IPS-11a (cell line): ENCODE measurements around the gene ZNF362.

Experiments used
- H3K4me3 ChIP-seq: one replicate; pipeline ENCODE4 v1.5.1; 2013; ENCODE audit warnings: low read depth, low read length, control low read depth

ZNF362 gene

DNA sequence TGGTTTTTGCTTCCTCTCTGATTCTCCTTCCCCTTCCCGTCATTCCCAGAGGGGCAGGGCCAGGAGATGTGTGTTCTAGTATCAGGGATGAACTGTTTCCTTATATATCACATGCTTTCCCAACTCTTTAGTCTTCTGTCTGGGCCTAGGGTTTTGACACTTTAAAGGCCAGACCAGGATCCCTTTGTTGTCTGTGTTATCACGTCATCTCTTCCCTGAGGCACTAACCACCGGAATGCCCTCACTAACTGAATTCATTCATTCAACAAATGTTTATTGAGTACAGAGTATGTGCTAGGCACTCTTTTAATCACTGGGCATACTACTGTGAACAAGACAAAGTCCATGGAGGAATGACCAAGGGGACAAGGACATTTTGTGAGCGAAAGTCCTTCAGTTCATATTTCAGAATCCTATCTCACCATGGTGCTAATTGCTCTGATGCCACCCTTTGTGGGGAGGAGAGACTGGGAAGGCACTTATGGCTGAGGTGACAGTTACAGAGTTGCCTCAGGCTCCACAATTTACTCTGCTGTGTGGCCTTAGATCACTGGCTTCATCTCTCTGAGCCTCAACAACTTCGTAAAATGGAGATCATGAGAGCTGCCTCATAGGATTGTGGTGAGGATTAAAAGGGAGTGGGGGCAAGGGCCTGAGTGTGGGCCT lies 12.0 kb upstream of the ZNF362 start:
- H3K4me3 ChIP-seq, result no peak overlapping the region

DNA sequence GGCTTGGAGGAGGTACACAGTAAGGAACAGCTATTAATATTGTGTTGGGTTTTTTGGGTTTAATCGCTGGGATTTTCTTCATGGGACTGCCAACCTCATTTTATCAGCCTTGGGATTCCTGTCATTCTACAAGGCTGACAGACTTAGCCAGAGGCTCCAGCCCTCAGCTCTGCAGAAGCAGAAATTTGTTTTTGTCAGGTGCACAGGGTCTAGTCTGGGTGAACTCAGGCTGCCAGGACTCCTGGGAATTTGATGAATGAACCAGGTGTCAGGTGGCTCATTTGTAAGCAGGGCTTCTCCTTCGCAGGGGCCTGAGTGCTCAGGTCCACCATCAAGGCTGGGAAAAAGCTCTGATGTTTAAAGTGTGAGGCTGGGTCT lies 11.5 kb upstream of the ZNF362 start:
- no peak overlapping the region for H3K4me3 ChIP-seq

GRCh38 chr1:33246171-33246570 lies 10.1 kb upstream of the ZNF362 start:
- H3K4me3 ChIP-seq, result no peak overlapping the region

- no peak overlapping the region for H3K4me3 ChIP-seq
Observed at GRCh38 chr1:33247545-33247944, 8.7 kb upstream of the ZNF362 start.

DNA sequence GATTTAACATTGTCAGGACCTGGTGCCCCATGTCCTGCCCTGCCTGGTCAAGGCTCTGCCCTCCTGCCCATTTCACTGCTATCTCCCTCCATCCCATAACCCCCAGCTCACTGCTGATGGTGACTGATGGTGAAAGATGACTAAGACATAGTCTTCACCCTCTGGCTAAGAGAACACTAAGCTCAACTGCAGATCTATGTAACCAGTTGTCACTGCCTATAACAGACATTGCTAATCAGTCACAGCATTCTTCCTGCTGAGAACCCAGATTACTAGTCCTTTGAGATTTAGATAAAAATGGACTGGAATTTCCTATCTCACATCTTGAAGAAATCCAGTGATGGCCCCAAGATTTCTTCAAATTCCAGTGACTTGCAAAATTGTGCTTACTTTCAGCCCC lies 8.0 kb upstream of the ZNF362 start:
- no peak overlapping the region for H3K4me3 ChIP-seq

DNA sequence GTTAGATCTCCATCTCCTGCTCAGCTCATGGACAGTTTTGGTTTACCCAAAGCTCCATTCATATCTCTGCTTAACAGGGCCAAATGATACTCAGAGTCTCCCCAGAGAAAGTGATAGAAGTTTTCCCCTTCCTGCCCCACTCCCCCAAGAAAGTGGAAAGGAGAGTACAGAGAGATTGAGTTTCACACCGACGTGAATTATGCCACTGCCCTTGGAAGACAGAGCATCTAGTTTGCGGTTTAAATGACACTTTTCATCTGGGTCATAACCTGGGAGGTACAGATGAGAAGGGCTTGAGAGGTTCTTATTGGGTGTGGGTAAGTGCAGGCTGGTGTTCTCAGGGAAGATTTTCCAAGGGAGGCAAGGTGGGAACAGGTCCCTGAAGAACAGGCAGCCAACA lies 6.9 kb upstream of the ZNF362 start:
- H3K4me3 ChIP-seq, result no peak overlapping the region

GRCh38 chr1:33250217-33250616 lies 6.1 kb upstream of the ZNF362 start:
- H3K4me3 ChIP-seq, result no peak overlapping the region

- H3K4me3 ChIP-seq, result no peak overlapping the region
Observed at GRCh38 chr1:33250724-33251123, 5.6 kb upstream of the ZNF362 start.

- no peak overlapping the region for H3K4me3 ChIP-seq
Observed at GRCh38 chr1:33254491-33254890, 1.8 kb upstream of the ZNF362 start.

DNA sequence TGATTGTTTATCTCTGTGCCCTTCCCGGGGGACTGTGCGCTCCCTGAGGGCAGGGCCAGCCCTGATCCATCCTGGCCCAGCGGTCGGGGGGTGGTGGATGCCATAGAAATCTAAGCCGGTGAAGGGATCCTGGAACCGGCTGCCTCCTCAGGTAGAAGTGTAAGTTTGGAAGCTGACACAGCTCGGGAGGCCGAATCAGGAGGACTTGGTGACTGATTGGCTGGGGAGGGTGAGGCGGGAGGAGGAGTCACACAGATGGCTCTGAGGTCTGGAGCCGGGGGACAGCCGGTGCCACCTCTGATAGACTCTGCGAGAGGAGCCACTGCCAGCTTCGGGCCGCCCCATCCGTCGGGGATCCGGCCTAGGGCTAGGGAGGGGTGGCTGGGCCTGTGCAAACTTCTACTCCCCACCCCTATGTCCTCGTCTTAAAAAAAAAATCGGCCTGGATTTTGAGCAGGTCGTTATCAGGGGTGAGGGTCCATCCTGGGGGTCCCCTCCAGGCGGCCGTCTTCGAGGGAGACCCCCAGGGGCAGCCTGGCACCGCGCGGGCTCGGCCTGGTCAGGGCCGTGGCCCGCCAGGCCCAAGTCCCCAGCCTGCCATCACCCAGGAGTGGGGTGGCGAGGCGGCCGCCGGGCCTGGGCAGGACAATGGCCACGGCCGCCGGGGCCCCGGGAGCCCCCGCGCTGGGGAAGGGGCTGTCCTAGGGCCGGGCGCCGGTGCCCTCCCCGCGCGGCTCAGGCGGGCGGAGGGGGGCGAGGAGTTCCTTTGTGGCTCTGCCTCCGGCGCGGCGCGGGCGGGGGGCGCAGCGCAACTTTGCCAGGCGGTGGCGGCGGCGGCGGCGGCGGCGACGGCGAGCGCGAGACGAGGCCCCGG lies 708 bp upstream of the ZNF362 start:
- peak overlapping the region; percentile 27 for H3K4me3 ChIP-seq

DNA sequence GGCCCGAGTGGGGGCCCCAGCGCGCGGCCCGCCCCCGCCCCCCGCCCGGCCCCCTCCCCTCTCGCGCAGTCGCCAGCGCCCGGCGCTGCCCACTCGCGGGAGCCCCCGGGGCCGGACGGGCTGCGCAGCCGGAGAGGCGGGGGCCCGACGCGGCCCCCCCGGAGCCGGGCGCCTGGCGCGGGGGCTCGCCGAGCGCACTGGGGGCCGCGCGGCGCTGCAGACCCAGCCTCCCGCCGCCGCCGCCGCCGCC lies 146 bp upstream of the ZNF362 start:
- no peak overlapping the region for H3K4me3 ChIP-seq

DNA sequence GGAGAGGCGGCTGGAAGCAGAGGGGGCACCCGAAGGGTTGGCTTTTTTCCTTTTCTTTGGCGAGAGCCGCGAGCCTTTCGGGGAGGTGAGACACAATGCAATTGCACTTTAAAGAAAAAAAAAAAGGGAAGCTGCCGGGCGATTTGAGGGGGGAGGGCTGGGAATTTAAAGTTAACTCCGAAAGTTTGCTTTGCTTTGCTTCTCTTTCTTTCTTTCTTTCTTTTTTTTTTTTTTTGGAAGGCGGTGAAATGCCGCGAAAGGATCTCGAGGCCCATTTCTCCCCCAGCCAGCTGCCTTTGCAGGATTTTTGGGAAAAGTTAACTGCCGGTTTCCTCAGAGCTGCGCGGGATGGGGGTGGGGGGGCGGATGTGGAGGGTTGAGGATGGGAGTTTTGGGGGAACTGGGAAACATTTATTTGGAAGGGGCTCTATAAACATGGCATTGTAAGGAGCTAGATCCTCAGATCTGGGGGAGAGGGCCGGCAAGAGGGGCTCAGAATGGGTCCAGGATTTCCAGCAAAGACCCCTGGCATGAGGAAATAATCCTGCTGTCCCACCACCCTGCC lies 997 bp downstream of the ZNF362 start:
- H3K4me3 ChIP-seq, result peak overlapping the region; percentile 72

- H3K4me3 ChIP-seq, result peak overlapping the region; percentile 72
Observed at GRCh38 chr1:33257772-33258712, 1.8 kb downstream of the ZNF362 start.

DNA sequence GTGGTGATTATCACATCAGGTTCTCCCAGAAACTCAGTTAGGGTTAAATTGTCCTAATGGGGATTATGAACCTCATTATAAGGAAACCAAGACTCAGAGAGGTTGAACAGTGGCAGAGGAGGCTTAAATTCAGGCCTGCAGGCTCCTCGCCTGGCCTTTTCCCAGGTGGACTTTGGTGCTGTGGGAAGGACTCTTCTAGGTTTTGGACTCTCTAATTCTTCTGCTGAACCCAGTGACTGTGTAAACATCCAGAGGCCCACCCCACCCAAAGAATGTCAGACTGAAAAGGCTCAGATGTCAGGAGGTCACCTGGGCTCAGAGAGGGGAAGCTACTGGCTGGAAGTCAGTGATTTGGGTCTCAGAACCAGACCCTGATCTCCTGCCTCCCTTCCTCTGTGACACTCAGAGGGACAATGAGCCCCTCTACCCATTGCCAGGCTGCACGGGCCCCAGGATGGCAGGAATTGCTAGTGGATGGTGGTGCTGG lies 2.5 kb downstream of the ZNF362 start:
- no peak overlapping the region for H3K4me3 ChIP-seq

DNA sequence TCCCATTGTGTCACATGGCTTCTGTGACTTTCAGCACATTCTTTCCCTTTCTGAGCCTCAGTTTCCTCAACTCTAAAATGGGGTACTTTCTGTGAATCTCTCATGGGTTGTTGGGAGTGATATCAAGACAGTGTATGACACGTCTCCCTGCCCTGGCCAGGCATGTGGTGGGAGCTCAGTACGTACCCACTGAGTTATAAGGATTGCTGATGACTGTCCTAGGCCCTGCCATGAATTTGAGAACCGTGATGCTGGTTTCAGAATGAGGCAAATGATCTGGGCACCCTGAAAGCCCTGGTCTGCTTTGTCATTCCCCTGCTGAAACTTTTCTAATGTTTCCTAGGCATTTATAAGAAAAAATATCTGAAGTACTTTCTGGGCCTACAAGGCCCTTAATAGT lies 3.6 kb downstream of the ZNF362 start:
- H3K4me3 ChIP-seq, result no peak overlapping the region

DNA sequence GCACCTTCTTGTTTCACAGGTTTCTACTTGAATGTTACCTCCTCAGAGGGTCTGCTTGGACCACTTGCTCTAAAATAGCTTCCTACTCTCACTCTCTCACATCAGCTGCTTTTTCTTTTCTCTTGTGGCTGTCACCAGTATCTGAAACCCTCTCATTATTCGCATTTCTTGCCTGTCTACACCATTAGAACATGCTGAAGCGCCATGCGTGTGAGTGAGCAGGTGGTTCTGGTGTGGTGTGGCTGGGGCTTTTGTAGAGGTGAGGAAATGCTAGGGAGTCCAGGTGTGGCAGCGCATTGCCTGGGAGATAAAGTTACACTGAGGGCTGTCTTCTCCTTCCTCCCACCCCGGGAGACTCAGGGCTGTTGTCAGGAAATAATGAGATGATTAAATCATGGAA lies 4.1 kb downstream of the ZNF362 start:
- no peak overlapping the region for H3K4me3 ChIP-seq

- no peak overlapping the region for H3K4me3 ChIP-seq
Observed at GRCh38 chr1:33261344-33261743, 5.1 kb downstream of the ZNF362 start.

DNA sequence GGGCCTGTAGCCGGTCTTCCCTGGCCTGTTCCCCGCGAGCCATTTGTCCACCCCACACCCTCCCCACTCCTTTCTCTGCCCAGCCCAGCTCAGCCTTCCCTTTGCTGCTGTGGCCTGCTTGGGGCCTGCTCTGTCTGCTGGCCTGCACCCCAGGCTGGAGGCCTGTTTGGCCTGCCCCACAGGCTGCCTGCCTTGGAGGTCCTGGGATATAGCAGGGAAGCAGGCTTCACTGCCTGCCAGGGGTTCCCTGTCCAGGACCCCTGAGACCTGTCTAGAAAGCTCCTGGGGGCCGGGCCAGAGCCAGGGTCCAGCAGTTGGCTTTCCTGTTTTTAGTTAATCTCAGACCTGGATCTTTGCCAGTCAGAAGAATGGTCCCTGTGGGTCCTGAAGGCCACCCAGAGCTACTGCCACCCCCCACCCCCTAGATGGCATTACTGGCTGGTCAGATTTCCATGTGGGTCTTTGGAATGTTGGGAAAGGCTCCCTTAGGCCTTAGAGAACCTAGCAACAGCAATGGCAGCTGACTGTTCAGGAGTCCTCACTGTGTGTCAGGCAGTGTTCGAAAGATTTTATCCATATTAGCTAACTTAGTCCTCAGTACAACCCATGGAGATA lies 7.7 kb downstream of the ZNF362 start:
- H3K4me3 ChIP-seq, result no peak overlapping the region

GRCh38 chr1:33265780-33266605 lies 9.7 kb downstream of the ZNF362 start:
- no peak overlapping the region for H3K4me3 ChIP-seq

DNA sequence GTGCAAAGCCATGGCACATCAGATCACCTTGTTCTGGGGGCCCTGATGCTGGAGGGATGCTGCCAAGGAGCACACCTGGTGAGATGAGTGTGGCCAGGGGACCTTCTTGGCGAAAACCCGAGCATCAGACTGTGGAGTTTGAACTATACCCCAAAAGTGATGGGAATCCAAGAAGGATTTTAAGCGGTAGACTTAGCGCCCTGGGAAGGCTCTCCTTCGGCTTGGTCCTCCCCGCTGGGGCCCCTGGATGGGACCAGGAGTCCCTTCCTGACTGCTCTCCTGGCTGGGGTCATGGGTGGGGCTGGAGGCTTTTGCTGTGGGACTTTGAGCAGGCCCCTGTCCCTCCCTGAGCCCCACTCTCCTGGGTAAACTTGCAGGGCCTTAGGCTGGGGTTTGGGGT lies 10.5 kb downstream of the ZNF362 start:
- no peak overlapping the region for H3K4me3 ChIP-seq
